ENCODE measurements around the gene NCAM1. TPM values are rescaled to one million over a fixed set of nuclear protein-coding genes. Genes with fewer than 3 reads are reported as not detected.

Gene NCAM1
- total RNA-seq, 1 donor from 2014 or later: 4.2 TPM

DNA sequence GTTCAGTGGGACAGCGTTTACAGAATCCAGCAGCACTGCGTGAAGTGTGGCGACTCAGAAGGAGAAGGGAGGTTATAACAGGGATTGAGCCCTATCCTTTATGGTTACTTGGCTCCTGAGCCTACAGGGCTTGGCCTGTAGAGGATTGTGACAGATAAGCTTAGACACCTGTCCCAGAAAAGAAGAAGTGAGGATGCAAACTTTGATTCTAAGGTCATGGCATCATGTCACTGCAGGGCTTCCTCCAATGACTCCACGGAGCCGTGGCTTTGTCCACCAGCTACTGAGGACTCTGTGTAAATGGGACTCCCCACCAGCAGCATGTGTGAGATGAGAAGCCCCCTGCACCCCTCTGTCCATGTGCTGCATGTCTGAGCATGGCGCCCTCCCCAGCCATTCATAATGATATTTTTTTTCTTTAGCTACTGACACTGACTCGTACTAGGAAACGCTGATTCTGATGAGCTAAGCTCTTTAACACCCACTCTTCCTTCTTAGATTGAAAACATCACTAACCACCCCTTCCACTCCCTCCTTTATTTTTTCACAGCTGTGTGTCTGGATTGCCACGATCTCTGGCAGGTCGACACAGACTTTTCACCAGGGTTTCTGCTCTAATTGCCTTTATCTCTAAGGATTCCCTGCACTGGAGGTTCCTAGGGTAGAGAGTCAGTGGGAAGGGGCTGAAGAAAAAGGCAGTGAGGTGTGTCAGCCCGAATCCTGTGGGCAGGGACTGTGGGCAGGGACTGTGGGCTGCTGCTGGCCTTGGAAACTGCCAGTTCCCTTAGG, 287.7 kb downstream of the NCAM1 start:
- Histone ChIP-seq H3K36me3 (no peaks in the 10 kb centered on the region), H3K27me3 (no peaks in the 10 kb centered on the region), H3K9me3 (no peaks in the 10 kb centered on the region), H3K4me3 (no peak overlapping the region), H3K27ac (no peak overlapping the region), H3K4me1 (no peaks in the 10 kb centered on the region)
- ATAC-seq (no peak), DNase-seq (no peak)
- TF ChIP-seq, protein P1, sequence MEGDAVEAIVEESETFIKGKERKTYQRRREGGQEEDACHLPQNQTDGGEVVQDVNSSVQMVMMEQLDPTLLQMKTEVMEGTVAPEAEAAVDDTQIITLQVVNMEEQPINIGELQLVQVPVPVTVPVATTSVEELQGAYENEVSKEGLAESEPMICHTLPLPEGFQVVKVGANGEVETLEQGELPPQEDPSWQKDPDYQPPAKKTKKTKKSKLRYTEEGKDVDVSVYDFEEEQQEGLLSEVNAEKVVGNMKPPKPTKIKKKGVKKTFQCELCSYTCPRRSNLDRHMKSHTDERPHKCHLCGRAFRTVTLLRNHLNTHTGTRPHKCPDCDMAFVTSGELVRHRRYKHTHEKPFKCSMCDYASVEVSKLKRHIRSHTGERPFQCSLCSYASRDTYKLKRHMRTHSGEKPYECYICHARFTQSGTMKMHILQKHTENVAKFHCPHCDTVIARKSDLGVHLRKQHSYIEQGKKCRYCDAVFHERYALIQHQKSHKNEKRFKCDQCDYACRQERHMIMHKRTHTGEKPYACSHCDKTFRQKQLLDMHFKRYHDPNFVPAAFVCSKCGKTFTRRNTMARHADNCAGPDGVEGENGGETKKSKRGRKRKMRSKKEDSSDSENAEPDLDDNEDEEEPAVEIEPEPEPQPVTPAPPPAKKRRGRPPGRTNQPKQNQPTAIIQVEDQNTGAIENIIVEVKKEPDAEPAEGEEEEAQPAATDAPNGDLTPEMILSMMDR (IDR thresholded peaks at IDR 0.05): no peak
- intact Hi-C loops (cut with DNase I): no loop called here

DNA sequence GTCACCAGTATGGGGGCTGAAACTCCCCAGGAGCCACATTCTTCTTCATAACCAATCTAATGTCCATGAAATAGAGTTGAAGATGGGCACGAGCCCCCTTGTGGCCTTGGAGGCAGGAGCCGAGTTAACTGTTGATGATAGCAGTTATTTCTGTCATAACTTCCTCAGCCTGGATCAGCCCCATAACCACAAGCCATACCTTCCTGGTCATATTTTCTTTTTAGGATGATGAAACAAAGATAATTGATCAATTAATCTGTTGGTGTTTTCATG, 288.2 kb downstream of the NCAM1 start:
- DNase-seq: no peak
- Histone ChIP-seq H3K4me3 (no peak overlapping the region), H3K27me3 (no peaks in the 10 kb centered on the region), H3K4me1 (no peaks in the 10 kb centered on the region), H3K27ac (no peak overlapping the region), H3K9me3 (no peaks in the 10 kb centered on the region), H3K36me3 (no peaks in the 10 kb centered on the region)
- TF ChIP-seq, protein P1 (IDR thresholded peaks at IDR 0.05): no peak
- ATAC-seq: no peak
- intact Hi-C loops (cut with DNase I): no loop called here

DNA sequence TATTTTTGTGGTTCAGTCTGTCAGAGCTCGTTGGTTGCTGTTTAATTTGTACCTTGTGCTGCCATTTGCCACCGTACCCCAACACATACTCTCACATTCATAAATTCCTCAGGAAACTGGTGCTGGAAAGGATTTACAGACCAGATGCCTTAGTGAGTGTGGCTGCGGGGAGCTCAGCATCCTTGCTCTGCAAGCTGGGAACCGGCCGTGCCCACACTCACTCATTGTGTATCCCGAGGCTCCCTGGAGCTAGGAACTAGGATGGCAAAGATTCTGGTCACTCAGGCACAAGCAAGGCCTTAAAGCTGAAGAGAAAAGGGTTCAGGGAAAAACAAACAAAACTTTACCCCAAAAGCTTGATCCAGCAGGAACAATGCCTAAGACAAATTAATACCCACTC, 288.6 kb downstream of the NCAM1 start:
- Histone ChIP-seq H3K36me3 (no peaks in the 10 kb centered on the region), H3K9me3 (no peaks in the 10 kb centered on the region), H3K4me1 (no peaks in the 10 kb centered on the region), H3K27ac (no peak overlapping the region), H3K27me3 (no peaks in the 10 kb centered on the region), H3K4me3 (no peak overlapping the region)
- ATAC-seq: no peak
- intact Hi-C loops (cut with DNase I): no loop called here
- TF ChIP-seq, protein P1 (IDR thresholded peaks at IDR 0.05): no peak
- no peak for DNase-seq

DNA sequence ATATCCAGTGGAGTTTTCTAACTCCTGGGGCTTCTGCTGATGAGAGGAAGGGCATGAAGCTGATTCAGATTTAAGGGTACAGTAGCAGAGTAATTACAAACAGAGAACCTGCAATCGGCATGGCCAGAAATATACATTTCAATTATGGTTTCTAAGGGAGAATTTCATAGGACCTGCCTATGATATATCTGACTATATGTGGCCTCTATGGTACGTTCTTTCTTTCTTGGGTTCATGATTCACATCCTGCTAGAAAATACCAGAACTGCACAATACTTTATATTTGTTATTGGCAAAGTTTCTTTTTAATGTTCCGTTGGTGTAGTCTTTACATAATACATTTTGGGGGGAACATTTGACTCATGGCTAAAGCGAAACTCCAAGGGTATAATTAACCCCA, 290.1 kb downstream of the NCAM1 start:
- no peak for DNase-seq
- intact Hi-C loops (cut with DNase I): no loop called here
- TF ChIP-seq, protein P1 (IDR thresholded peaks at IDR 0.05): no peak
- H3K27me3 ChIP-seq: no peaks in the 10 kb centered on the region
- no peaks in the 10 kb centered on the region for H3K36me3 ChIP-seq
- no peaks in the 10 kb centered on the region for H3K4me1 ChIP-seq
- H3K4me3 ChIP-seq: no peak overlapping the region
- no peaks in the 10 kb centered on the region for H3K9me3 ChIP-seq
- ATAC-seq: no peak
- H3K27ac ChIP-seq: no peak overlapping the region

DNA sequence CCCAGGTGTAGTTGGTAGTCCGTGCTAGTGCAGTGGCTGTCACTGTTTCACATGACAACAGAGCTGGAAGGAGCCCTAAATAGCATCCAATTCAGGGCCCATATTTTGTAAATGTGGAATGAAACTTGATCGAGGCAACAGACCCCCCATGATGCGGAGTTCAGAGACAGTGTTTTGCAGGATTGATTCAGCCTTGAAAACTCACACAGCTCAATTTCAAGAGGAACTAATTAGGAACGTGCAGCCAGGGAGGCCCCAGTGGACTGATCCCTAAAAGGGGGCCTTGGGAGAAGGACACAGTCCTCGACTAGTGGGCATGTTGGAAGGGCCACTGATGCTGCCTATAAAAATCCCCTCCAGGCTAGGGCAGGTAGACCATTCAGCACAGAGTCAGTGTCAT, 292.2 kb downstream of the NCAM1 start:
- DNase-seq (no peak), ATAC-seq (no peak)
- Histone ChIP-seq H3K9me3 (no peaks in the 10 kb centered on the region), H3K27me3 (no peaks in the 10 kb centered on the region), H3K4me1 (no peaks in the 10 kb centered on the region), H3K36me3 (no peaks in the 10 kb centered on the region), H3K4me3 (no peak overlapping the region), H3K27ac (no peak overlapping the region)
- intact Hi-C loops (cut with DNase I): no loop called here
- TF ChIP-seq, protein P1 (IDR thresholded peaks at IDR 0.05): no peak

DNA sequence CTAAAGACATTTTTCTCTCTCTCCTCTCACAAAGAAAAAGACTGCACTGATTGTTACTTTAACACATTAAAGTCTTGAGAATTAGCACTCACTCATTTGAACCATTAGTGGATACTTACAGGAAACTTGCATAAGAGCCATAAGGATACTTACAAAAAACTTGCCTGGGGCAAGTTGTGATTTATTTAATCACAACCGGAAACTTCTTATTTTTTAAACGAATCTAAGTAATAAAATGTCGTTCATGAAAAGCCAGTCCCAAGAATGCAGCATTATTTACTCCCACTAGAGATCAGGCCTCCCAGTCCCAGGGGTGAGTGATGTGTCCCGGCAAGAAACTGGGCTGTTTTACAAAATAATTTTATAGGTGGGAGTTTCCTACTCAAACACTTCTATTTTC, 293.9 kb downstream of the NCAM1 start:
- H3K27me3 ChIP-seq: no peaks in the 10 kb centered on the region
- DNase-seq: no peak
- H3K9me3 ChIP-seq: no peaks in the 10 kb centered on the region
- ATAC-seq: no peak
- H3K36me3 ChIP-seq: no peaks in the 10 kb centered on the region
- H3K27ac ChIP-seq: no peak overlapping the region
- H3K4me3 ChIP-seq: no peak overlapping the region
- TF ChIP-seq, protein P1 (IDR thresholded peaks at IDR 0.05): no peak
- H3K4me1 ChIP-seq: no peaks in the 10 kb centered on the region
- intact Hi-C loops (cut with DNase I): no loop called here

Measured in upper lobe of right lung (tissue), 1 donor.